Activated CD4-positive, CD25-positive, alpha-beta regulatory T cell treated with anti-CD3 and anti-CD28 coated beads, Interleukin-2, amount 50 U/mL, for 16 hours (primary cell): ENCODE data around the gene C14orf39.

Source experiments
- DNase-seq: peaks from one replicate; pipeline ENCODE4 v3.0.0-alpha.2; 2020; ENCODE audit warnings: low read depth, low spot score

The C14orf39 gene

GRCh38 chr14:60485598-60486251 lies at the start of gene C14orf39:
C14orf39 (minus strand) TSS chr14:60486063; CDS start chr14:60485078, 985 bp downstream.
- DNase-seq: no peak

DNA sequence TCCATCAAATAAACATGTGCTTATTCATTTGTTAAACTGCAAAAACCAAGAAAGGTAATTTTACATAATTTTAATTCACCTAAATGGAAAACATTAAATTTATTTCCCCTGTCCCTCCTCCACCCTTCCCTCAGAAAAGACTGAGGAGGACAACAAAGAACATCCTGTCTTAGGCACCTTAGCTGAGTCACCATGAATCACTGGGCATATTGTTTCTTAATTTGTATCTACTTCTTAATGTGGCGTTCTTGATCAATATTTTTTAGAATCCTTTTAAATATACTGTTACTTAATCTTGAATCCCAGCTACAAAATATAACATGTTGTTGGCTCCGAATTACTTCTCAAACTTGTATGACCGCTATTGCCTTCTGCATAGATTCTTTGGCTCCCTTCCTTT lies 46.6 kb upstream of the C14orf39 start:
- no peak for DNase-seq

- no peak for DNase-seq
Observed at GRCh38 chr14:60515511-60516289, 29.8 kb upstream of the C14orf39 start.

DNA sequence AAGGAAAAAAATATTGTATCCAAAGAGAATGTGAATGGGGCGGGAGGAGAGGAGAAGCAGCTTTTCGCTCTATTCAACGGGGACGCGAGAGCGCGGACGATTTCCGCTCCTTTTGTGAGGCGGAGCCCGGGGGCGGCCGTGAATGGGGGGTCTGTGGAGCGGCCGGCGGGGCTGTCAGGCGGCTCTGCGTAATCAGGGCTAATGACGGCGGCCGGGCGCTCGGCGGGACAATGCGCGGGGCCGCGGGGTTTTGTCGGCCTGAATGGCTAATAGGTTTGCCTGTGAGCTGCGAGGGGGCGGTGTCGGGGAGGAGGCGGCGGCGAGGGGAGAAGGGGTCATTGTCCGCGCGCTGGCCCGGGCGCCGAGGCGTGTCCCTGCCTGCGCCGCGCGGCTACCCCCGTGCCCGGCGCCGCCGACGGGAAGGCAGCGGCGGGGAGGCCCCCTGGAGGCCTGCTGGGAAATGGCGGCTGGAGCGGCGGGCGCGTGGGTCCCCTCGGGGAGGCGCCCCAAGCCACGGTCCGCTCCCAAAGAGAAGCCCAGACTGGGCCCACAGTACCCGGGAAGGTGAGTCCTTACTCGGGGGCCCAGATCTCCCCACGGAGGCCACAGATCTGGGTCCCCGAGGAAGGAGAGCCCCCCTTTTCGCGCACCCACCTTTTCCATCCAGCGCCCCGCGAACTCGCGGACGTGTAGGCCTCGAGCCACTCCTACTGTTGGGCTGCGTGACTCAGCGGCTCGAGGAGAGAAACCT lies 29.1 kb upstream of the C14orf39 start:
- no peak for DNase-seq

DNA sequence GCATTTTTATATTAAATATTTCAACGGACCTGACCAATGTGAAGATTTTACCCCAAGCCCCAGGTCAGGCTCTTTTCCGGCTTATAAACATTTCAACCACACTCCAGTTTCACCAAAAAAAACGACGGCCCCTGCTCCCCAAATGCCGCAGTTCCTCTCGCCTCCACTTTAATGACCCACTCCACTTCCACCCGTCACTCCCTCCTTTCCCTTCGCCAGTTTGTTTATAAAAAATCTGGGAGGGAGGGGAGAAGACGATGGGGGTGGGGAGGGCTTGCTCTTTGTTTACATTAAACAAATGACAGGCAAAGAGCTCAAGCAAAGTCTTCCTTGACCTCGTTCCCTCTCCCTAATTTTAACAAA lies 28.5 kb upstream of the C14orf39 start:
- DNase-seq: no peak

DNA sequence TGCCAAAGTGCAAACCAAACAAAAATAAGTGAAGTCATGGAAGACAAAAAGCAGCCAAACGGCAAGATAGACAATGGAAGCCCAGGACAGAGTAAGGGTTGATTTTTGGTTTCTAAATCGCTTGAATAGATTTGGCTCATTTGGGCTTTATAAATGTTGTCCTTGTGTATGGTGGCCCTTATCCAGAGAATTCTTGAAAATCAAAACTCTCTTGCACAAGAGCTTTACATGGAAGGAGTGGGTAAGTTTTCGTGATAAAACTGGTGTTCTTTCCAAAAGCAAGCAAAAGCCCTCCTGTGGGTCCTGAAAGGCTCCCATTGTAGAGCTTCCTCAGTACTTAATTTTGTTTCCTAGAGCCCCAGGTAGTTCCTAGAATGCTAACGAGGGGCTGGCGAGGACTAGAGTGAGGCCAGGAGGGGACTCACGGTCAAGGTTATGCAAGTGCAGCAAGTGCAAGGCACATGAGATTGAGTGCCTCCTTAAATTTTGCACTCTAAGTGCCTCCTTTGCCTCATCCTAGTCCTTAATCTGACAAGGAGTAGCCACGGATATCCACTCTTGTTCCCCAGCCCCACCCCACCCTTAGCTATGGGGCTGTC lies 27.2 kb upstream of the C14orf39 start:
- no peak for DNase-seq

DNA sequence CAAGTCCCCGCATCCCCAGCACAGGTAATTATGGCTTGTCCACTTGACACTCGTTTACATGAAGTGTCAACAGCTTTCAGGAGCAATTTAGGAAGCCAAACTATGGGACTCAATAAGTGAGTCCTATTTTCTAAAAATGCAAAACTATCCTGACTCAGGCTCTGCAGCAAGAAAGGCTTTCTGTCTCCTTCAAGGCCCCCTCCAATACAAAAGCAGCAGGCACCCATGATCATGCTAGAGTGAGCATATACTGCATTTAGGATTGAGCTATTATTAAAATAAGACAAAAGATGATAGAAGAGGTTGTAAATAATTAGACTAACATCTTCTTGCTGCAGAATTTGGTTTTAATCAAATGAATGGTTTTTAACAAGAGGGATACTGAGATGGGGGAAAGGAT lies 26.3 kb upstream of the C14orf39 start:
- DNase-seq: no peak

GRCh38 chr14:60510951-60511599 lies 25.2 kb upstream of the C14orf39 start:
- no peak for DNase-seq

DNA sequence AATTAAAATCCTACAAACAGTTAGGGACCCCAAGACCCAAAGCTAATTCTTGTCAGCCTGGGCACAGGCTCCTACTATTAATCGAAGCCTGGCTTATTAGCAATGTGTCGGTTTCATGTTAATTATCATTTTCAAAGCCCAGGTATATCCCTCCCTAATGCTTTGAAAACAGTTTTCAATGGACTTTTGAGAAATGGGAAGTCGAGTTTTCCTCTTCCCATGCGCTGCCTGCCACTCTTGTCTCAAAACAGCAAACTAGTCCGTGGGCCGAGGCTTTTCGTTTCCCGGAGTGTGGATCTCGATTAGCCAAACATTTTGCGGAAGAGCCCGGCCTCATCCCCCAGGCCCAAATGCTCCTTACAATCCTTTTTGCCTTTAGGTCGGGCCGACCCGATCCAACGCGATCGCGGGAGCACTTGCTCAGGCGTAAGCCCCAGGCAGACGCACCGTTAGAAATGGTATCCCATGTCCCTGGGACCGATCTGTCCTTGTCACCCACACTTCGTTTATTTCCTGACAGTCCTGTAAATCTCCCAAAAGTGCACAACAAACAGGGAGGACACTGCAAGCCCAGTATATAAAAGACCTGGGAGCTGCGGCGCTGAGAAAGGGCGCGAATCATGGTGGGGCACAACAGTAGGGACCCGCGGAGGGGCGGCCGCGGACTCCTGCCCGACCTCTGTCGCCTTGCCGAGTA lies 24.5 kb upstream of the C14orf39 start:
- no peak for DNase-seq

DNA sequence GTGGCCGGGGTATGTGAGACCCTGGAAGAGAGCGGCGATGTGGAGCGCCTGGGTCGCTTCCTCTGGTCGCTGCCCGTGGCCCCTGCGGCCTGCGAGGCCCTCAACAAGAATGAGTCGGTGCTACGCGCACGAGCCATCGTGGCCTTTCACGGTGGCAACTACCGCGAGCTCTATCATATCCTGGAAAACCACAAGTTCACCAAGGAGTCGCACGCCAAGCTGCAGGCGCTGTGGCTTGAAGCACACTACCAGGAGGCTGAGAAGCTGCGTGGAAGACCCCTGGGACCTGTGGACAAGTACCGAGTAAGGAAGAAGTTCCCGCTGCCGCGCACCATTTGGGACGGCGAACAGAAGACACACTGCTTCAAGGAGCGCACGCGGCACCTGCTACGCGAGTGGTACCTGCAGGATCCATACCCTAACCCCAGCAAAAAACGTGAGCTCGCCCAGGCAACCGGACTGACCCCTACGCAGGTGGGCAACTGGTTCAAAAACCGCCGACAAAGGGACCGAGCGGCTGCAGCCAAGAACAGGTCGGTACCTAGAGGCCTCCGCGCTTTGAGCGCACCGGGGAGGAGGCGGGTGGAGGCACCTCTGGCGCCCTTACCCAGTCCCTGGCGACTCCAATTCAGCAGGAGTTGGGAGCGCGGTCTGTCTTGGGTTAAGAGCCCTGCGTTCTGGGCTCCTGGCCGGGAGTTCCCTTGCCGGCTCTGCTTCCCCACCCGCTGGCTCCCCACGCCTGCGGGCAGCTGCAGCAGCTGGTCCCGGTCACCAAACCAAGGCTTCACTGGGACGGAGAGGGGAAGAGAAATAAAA lies 23.8 kb upstream of the C14orf39 start:
- no peak for DNase-seq

DNA sequence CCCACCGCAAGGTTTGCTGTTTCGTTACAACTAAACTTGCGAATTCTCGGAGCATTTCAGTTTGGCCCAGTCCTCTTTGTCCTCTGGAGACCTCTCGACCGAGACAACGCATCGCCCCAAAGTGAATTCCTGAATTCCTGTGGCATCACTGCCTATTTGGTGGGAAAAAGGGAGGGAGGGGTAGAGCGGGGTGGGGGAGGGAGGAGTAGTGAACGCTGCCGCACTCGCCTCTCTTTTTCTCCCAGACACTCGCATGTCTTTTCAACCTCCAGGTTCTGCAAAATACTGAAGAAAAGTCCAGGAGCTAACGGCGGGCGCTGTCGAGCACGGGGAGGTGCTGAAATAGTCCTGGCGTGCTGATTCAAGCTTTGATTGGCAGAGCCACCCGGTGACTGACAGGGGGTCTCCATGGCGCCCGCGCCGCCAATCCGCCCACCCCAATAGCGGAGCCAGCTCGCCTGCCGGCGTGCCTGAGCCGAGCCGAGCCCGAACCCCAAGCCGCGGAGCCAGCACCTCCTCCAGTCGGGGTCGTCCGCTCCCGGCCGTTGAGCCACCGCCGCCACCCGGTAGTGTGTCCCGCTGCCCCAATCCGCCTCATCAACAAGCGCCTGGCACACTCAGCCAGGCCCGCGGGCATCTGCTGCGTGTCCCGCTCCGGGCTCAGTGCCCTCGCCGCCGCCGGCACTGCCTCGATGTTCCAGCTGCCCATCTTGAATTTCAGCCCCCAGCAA lies 23.0 kb upstream of the C14orf39 start, which contains the start of gene SIX6:
Gene SIX6 (plus strand): TSS at position 440 of the 731 bp plus-strand sequence. CDS start 253 bp downstream, at position 693.
- no peak for DNase-seq

DNA sequence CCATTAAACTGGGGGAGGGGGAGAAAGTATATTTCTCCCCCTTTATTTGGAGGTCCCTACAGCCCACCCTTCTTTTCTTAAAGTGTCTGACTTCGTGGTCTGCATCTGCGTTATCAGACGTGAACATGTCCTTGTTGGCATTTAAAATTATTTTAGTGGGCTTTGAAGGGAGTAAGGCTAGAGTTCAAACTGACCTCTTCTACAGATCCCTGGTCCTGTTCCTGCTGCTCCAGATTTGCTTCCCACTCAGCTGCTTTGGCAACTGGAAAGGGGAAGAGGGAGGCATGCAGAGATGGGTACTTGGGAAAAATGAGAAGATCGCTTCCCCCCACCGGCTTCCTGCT lies 22.5 kb upstream of the C14orf39 start:
- DNase-seq: no peak

GRCh38 chr14:60506985-60507829 lies 21.3 kb upstream of the C14orf39 start:
- DNase-seq: no peak

- DNase-seq: no peak
Observed at GRCh38 chr14:60506462-60506984, 20.7 kb upstream of the C14orf39 start.

GRCh38 chr14:60506010-60506409 lies 20.1 kb upstream of the C14orf39 start:
- DNase-seq: no peak

GRCh38 chr14:60505448-60505847 lies 19.6 kb upstream of the C14orf39 start:
- no peak for DNase-seq

GRCh38 chr14:60502541-60502940 lies 16.7 kb upstream of the C14orf39 start:
- DNase-seq: no peak

- no peak for DNase-seq
Observed at GRCh38 chr14:60495946-60496345, 10.1 kb upstream of the C14orf39 start.
